ENCODE measurements around the gene PI16. TPM values are rescaled to one million over a fixed set of nuclear protein-coding genes. Genes with fewer than 3 reads are reported as not detected.

The PI16 gene
- total RNA-seq, 4 donors from 2014 or later: 44.8 to 64.3 (median 56.9) TPM

GRCh38 chr6:36908747-36909146, 45.8 kb upstream of the PI16 start:
- WGBS: 63% methylated on average over 2 of the region's 2 CpGs
- no peaks in the 10 kb centered on the region for H3K27me3 ChIP-seq
- DNase-seq (ENCODE audit: extremely low spot score): no peak
- peak overlapping the region; percentile 62 to 74 (median 68) for H3K27ac ChIP-seq (replicated peaks in 1 of 4)
- H3K4me3 ChIP-seq: no peak overlapping the region
- intact Hi-C loops (cut with DNase I): loop anchor here (5.0 kb wide), 1 partner anchor 74 kb away; no protein-coding TSS in a partner anchor
- H3K9me3 ChIP-seq: no peaks in the 10 kb centered on the region
- H3K36me3 ChIP-seq: peaks cover 4 to 59% (median 35%) of the 10 kb centered on the region in 4 donors
- H3K4me1 ChIP-seq: peaks cover 31 to 44% (median 39%) of the 10 kb centered on the region in 4 donors
- TF ChIP-seq POLR2AphosphoS5 (IDR thresholded peaks at IDR 0.05) (no peak), POLR2A (IDR thresholded peaks at IDR 0.05; ENCODE audit: low read depth) (no peak), EP300 (IDR thresholded peaks at IDR 0.05) (no peak), CTCF (IDR thresholded peaks at IDR 0.05) (no peak)

- WGBS: 75% methylated on average over 4 of the region's 4 CpGs
- Histone ChIP-seq H3K4me3 (no peak overlapping the region), H3K4me1 (peaks cover 17 to 33% (median 28%) of the 10 kb centered on the region in 4 donors), H3K9me3 (no peaks in the 10 kb centered on the region), H3K27ac (replicated peaks in 1 of 4) (no peak overlapping the region), H3K27me3 (no peaks in the 10 kb centered on the region), H3K36me3 (peaks cover 22 to 71% (median 53%) of the 10 kb centered on the region in 4 donors)
- intact Hi-C loops (cut with DNase I): no loop called here
- DNase-seq (ENCODE audit: extremely low spot score): no peak
- TF ChIP-seq POLR2A (IDR thresholded peaks at IDR 0.05; ENCODE audit: low read depth): no peak
- no peak for TF ChIP-seq EP300 (IDR thresholded peaks at IDR 0.05)
- TF ChIP-seq POLR2AphosphoS5 (IDR thresholded peaks at IDR 0.05): no peak
- TF ChIP-seq CTCF (IDR thresholded peaks at IDR 0.05): no peak
Observed at GRCh38 chr6:36912030-36912454, 42.5 kb upstream of the PI16 start.

- no peak overlapping the region for H3K27ac ChIP-seq (replicated peaks in 1 of 4)
Observed at GRCh38 chr6:36912586-36912985, 42.0 kb upstream of the PI16 start.

GRCh38 chr6:36913082-36913481, 41.5 kb upstream of the PI16 start:
- intact Hi-C loops (cut with DNase I): no loop called here
- no peaks in the 10 kb centered on the region for H3K27me3 ChIP-seq
- peaks cover 22 to 81% (median 59%) of the 10 kb centered on the region in 4 donors for H3K36me3 ChIP-seq
- H3K4me1 ChIP-seq: peaks cover 18 to 33% (median 27%) of the 10 kb centered on the region in 4 donors
- no peak for DNase-seq (ENCODE audit: extremely low spot score)
- H3K9me3 ChIP-seq: no peaks in the 10 kb centered on the region
- H3K4me3 ChIP-seq: no peak overlapping the region
- H3K27ac ChIP-seq (replicated peaks in 1 of 4): no peak overlapping the region
- 82% methylated on average over 4 of the region's 4 CpGs for WGBS
- TF ChIP-seq EP300 (IDR thresholded peaks at IDR 0.05) (no peak), POLR2AphosphoS5 (IDR thresholded peaks at IDR 0.05) (no peak), POLR2A (IDR thresholded peaks at IDR 0.05; ENCODE audit: low read depth) (no peak), CTCF (IDR thresholded peaks at IDR 0.05) (no peak)

More at GRCh38 chr6:36912586-36912985, 42.0 kb upstream of the PI16 start:
- H3K9me3 ChIP-seq: no peaks in the 10 kb centered on the region
- no peak overlapping the region for H3K4me3 ChIP-seq
- H3K36me3 ChIP-seq: peaks cover 22 to 76% (median 57%) of the 10 kb centered on the region in 4 donors
- 79% methylated on average over 8 of the region's 8 CpGs for WGBS
- no peaks in the 10 kb centered on the region for H3K27me3 ChIP-seq
- peaks cover 17 to 33% (median 28%) of the 10 kb centered on the region in 4 donors for H3K4me1 ChIP-seq
- intact Hi-C loops (cut with DNase I): no loop called here
- DNase-seq (ENCODE audit: extremely low spot score): no peak
- TF ChIP-seq CTCF (IDR thresholded peaks at IDR 0.05): no peak
- no peak for TF ChIP-seq EP300 (IDR thresholded peaks at IDR 0.05)
- TF ChIP-seq POLR2AphosphoS5 (IDR thresholded peaks at IDR 0.05): no peak
- TF ChIP-seq POLR2A (IDR thresholded peaks at IDR 0.05; ENCODE audit: low read depth): no peak
